Measurements from ENCODE around the gene CLINT1.

GRCh38 chr5:157819502-157820115, 39.3 kb downstream of the CLINT1 start:
- TF ChIP-seq CTCF (IDR thresholded peaks at IDR 0.05; ENCODE audit: low read length) (no peak), EZH2 (IDR thresholded peaks at IDR 0.05; ENCODE audit: borderline replicate concordance, low read length) (no peak)

Data from OCI-LY1 (cell line).